Upper lobe of left lung (tissue), 6 donors: Measurements from ENCODE around the gene PLAA. TPM values are rescaled to one million over a fixed set of nuclear protein-coding genes. Genes with fewer than 3 reads are reported as not detected.

Experiments
- ATAC-seq, 2 donors: fragments of 200-7000 bp; cut with Tn5 transposase; one replicate each; pipeline ENCODE4 v1.9.1; 2022; ENCODE audit warnings: mild to moderate bottlenecking in 2 of 2, moderate library complexity in 2 of 2; ENCODE audit not compliant: low FRiP score in 2 of 2
- DNase-seq, 2 donors: peaks; one replicate each; pipeline ENCODE4 v3.0.0-alpha.2; 2019 to 2020
- H3K27ac ChIP-seq, 4 donors: fragments of 200-600 bp; sonication (generic); one replicate each; pipeline ENCODE4 v1.5.1; 2016 to 2019
- H3K27me3 ChIP-seq, 4 donors: fragments of 200-600 bp; sonication (generic); one replicate each; pipeline ENCODE4 v1.5.1; 2017 to 2019
- H3K36me3 ChIP-seq, 4 donors: fragments of 200-600 bp; sonication (generic); one replicate each; pipeline ENCODE4 v1.5.1; 2016 to 2019
- H3K4me1 ChIP-seq, 4 donors: fragments of 200-600 bp; sonication (generic); one replicate each; pipeline ENCODE4 v1.5.1; 2018 to 2019
- H3K4me3 ChIP-seq, 4 donors: fragments of 200-600 bp; sonication (generic); one replicate each; pipeline ENCODE4 v1.5.1; 2017 to 2019; ENCODE audit warnings: mild to moderate bottlenecking in 2 of 4, moderate library complexity in 1 of 4
- H3K9me3 ChIP-seq, 4 donors: fragments of 200-600 bp; sonication (generic); one replicate each; pipeline ENCODE4 v1.5.1; 2018 to 2019
- CTCF ChIP-seq, 6 experiments: fragments of 450-650 bp in 4 of 6; fragments of 200-600 bp in 2 of 6; sonication (generic) in 2 of 6; IDR thresholded peaks; one replicate each; pipeline ENCODE4 v1.5.1; 2016 to 2019; ENCODE audit warnings: antibody characterized with exemption in 6 of 6
- POLR2AphosphoS5 ChIP-seq, 2 donors: sonication (generic); formaldehyde crosslinking; IDR thresholded peaks; one replicate each; pipeline ENCODE4 v1.5.1; 2017; ENCODE audit warnings: antibody characterized with exemption in 2 of 2
- WGBS, 2 donors: methylation state at CpG; one replicate each; pipeline ENCODE4 v1.1.5; 2017 to 2018; 5-methylcytosine and 5-hydroxymethylcytosine counted together
- small RNA-seq, 4 donors: library from RNA; depleted of rRNA; stranded (forward); fragments of <200 nt; gene quantifications; one replicate each; pipeline ENCODE3, GENCODE V24; 2016
- total RNA-seq, 6 donors: library from RNA; depleted of rRNA in 4 of 6; stranded (reverse); fragments of >200 nt in 4 of 6; gene quantifications; one replicate each; pipeline versions ENCODE4 v1.1.0 to v1.2.1, GENCODE V29; 2016 to 2021
- donor health status: DM: no; HTN: no; CAD: no; lungs with moderate emphysema.
- donor health status: DM: no; HTN: yes; CAD: no; lungs with severe emphysema.

PLAA gene
- total RNA-seq, 6 donors from 2014 or later, result 18.2 to 29.2 (median 22.2) TPM

- H3K9me3 ChIP-seq, result no peaks in the 10 kb centered on the region
- no peaks in the 10 kb centered on the region for H3K4me1 ChIP-seq
- no peak overlapping the region for H3K27ac ChIP-seq
- H3K36me3 ChIP-seq, result peaks cover 0 to 65% (median 3%) of the 10 kb centered on the region in 4 donors
- TF ChIP-seq POLR2AphosphoS5 (IDR thresholded peaks at IDR 0.05), result no peak
- TF ChIP-seq CTCF (IDR thresholded peaks at IDR 0.05), result peak in 3 of 6 experiments; percentile 24 to 42 (median 36)
- no peak overlapping the region for H3K4me3 ChIP-seq
- no peak for ATAC-seq
- H3K27me3 ChIP-seq, result no peaks in the 10 kb centered on the region
- WGBS, 2 donors, result 97 to 98% methylated on average over 1 of the region's 1 CpG
- no peak for DNase-seq
These were observed 90.5 kb downstream of the PLAA start for GRCh38 chr9:26856413-26857032.

Small RNAs within 50 kb of the gene (small RNA-seq; reads per million reads assigned to genes)
- gene RN7SL100P, result 0 to 0.14 (median 0) reads per million in 4 donors

Other genes with a start within 250 kb of the PLAA start
- 10 to 100 TPM in 4 of 6 donors, 1 to 10 TPM in 2; 9.4 to 16.8 (median 14.2) TPM for gene CAAP1, start 54.4 kb downstream of the PLAA start, total RNA-seq
- 10 to 100 TPM in 4 of 6 donors, 1 to 10 TPM in 2; 7.3 to 33.5 (median 10.8) TPM for gene IFT74, start 9.2 kb upstream of the PLAA start, total RNA-seq
- 1 to 10 TPM in 1 of 6 donors, under 1 TPM in 3, not detected in 2; 0.15 to 1.5 (median 0.35) TPM for gene LRRC19, start 58.4 kb upstream of the PLAA start, total RNA-seq
- 10 to 100 TPM; 13.6 to 46.7 (median 26.5) TPM for gene TEK, start 162.0 kb upstream of the PLAA start, total RNA-seq